ENCODE measurements around the gene RPH3AL.
"Not testable (repeated sequence)": the region's sequence is repeated elsewhere in the genome, so short reads cannot be mapped to it uniquely, and the experiment has no call there.

The RPH3AL gene

GRCh38 chr17:279776-280175 is 72.8 kb downstream of the RPH3AL start:
- H3K4me3 ChIP-seq (ENCODE audit: low read depth, low read length): no peak overlapping the region
- no peak for TF ChIP-seq CTCF (IDR thresholded peaks at IDR 0.05; ENCODE audit: borderline replicate concordance, insufficient read depth, low read depth, low read length)

- H3K4me3 ChIP-seq (ENCODE audit: low read depth, low read length): no peak overlapping the region
- TF ChIP-seq CTCF (IDR thresholded peaks at IDR 0.05; ENCODE audit: borderline replicate concordance, insufficient read depth, low read depth, low read length): no peak
Observed at GRCh38 chr17:279331-279730, 73.3 kb downstream of the RPH3AL start.

- TF ChIP-seq CTCF (IDR thresholded peaks at IDR 0.05; ENCODE audit: borderline replicate concordance, insufficient read depth, low read depth, low read length): no peak
- H3K4me3 ChIP-seq (ENCODE audit: low read depth, low read length): no peak overlapping the region
Observed at GRCh38 chr17:278676-279059, 73.9 kb downstream of the RPH3AL start.

- TF ChIP-seq CTCF (IDR thresholded peaks at IDR 0.05; ENCODE audit: borderline replicate concordance, insufficient read depth, low read depth, low read length): no peak
Observed at GRCh38 chr17:278055-278675, 74.4 kb downstream of the RPH3AL start.

GRCh38 chr17:274902-275301 is 77.7 kb downstream of the RPH3AL start:
- no peak overlapping the region for H3K4me3 ChIP-seq (ENCODE audit: low read depth, low read length)
- TF ChIP-seq CTCF (IDR thresholded peaks at IDR 0.05; ENCODE audit: borderline replicate concordance, insufficient read depth, low read depth, low read length): no peak

More at GRCh38 chr17:278055-278675, 74.4 kb downstream of the RPH3AL start:
- no peak overlapping the region for H3K4me3 ChIP-seq (ENCODE audit: low read depth, low read length)

GRCh38 chr17:273981-274832 is 78.4 kb downstream of the RPH3AL start:
- H3K4me3 ChIP-seq (ENCODE audit: low read depth, low read length): no peak overlapping the region
- TF ChIP-seq CTCF (IDR thresholded peaks at IDR 0.05; ENCODE audit: borderline replicate concordance, insufficient read depth, low read depth, low read length): no peak

GRCh38 chr17:272856-273255 is 79.8 kb downstream of the RPH3AL start:
- H3K4me3 ChIP-seq (ENCODE audit: low read depth, low read length): not testable (repeated sequence)

- not testable (repeated sequence) for H3K4me3 ChIP-seq (ENCODE audit: low read depth, low read length)
Observed at GRCh38 chr17:271928-272623, 80.5 kb downstream of the RPH3AL start.
